Type B pancreatic cell (in vitro differentiated cells): ENCODE data around the gene AFF3. TPM values are rescaled to one million over a fixed set of nuclear protein-coding genes. Genes with fewer than 3 reads are reported as not detected.

Source experiments
- DNase-seq: peaks from one replicate; pipeline ENCODE4 v3.0.0; 2021; ENCODE audit warnings: mixed read lengths; ENCODE audit not compliant: unreplicated experiment; ENCODE audit errors: extremely low spot score
- H3K27ac Mint-ChIP-seq: 2 replicates; pipeline ENCODE4 v1.8.0; 2021; ENCODE audit warnings: mild to moderate bottlenecking, mixed read lengths
- H3K27me3 Mint-ChIP-seq: 2 replicates; pipeline ENCODE4 v1.8.0; 2021; ENCODE audit warnings: mixed read lengths
- H3K36me3 Mint-ChIP-seq: 2 replicates; pipeline ENCODE4 v1.8.0; 2021; ENCODE audit warnings: mixed read lengths
- H3K4me1 Mint-ChIP-seq: one replicate; pipeline ENCODE4 v1.8.0; 2021; ENCODE audit warnings: mixed read lengths; ENCODE audit not compliant: unreplicated experiment
- H3K4me3 Mint-ChIP-seq: 2 replicates; pipeline ENCODE4 v1.8.0; 2021; ENCODE audit warnings: mild to moderate bottlenecking, mixed read lengths
- H3K9me3 Mint-ChIP-seq: 2 replicates; pipeline ENCODE4 v1.8.0; 2021; ENCODE audit warnings: mixed read lengths
- total RNA-seq: library from RNA; stranded (reverse); gene quantifications from 2 replicates; pipeline ENCODE4 v1.2.1, GENCODE V29; 2021; ENCODE audit warnings: low replicate concordance
- TF ChIP-seq, protein P1 (sequence below): fragments of 200-600 bp; sonication (generic); conservative IDR thresholded peaks from 2 replicates; pipeline ENCODE4 v1.5.0; 2021; ENCODE audit warnings: antibody characterized with exemption, mild to moderate bottlenecking

Gene AFF3
- total RNA-seq, 1 donor from 2014 or later: 29.2 TPM

DNA sequence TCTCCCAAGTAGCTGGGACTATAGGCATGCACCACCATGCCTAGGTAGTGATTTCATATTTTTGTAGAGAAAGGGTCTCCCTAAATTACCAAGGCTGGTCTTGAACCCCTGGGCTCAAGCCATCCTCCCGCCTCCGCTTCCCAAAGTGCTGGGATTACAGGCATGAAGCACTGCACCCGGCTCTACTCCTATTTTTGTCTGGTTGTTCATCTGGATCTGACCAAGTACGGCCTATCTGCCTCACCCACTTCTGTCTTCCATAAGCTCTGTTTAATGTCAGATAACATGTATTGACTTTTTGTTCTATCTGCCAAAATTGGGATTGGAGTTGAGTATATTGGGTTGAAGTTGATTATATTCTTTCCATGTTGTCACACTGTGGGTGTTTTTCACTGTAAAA, 198.4 kb downstream of the AFF3 start:
- TF ChIP-seq, protein P1, sequence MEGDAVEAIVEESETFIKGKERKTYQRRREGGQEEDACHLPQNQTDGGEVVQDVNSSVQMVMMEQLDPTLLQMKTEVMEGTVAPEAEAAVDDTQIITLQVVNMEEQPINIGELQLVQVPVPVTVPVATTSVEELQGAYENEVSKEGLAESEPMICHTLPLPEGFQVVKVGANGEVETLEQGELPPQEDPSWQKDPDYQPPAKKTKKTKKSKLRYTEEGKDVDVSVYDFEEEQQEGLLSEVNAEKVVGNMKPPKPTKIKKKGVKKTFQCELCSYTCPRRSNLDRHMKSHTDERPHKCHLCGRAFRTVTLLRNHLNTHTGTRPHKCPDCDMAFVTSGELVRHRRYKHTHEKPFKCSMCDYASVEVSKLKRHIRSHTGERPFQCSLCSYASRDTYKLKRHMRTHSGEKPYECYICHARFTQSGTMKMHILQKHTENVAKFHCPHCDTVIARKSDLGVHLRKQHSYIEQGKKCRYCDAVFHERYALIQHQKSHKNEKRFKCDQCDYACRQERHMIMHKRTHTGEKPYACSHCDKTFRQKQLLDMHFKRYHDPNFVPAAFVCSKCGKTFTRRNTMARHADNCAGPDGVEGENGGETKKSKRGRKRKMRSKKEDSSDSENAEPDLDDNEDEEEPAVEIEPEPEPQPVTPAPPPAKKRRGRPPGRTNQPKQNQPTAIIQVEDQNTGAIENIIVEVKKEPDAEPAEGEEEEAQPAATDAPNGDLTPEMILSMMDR: no peak
- H3K4me1 Mint-ChIP-seq: no peaks in the 10 kb centered on the region
- H3K4me3 Mint-ChIP-seq: no peak overlapping the region
- peaks cover 12% of the 10 kb centered on the region for H3K9me3 Mint-ChIP-seq
- no peak for DNase-seq
- H3K27me3 Mint-ChIP-seq: peaks cover 45% of the 10 kb centered on the region
- no peak overlapping the region for H3K27ac Mint-ChIP-seq
- peaks cover 18% of the 10 kb centered on the region for H3K36me3 Mint-ChIP-seq

DNA sequence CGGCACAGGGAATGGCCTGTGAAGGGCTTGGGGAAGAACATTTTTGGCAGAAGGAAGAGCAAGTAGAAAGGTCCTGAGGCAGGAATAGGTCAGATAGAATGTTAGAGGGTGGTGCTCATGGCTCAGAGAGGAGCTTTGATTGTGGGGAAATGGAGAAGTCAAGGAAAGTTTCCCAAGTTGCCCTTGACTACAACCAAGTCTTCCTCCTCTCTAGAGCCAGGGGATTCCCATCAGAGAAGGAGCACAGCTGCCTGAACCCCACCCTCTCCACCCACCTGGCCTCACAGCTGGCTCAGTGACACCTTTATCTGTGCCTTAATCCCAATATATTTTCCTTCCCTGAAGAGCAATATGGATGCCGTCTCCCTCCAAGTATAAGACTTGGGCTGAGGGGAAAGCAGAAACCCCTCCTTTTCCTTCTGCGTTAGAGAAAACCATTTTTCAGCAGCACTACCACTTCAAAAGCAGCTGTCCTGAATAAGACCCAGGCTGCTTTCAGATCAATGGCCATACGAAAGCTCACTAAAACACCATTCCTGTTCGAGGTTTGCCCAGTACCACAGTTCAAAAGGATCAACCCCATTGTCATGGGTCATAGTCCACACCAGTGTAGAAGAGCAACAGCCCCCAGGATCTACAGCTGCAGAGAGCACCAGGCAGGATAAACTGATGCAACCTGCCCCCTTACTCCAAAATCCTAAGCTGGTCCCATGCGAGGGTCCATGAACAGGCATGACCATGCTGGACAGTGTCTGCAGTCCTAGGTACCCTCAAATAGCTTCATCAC, 199.6 kb downstream of the AFF3 start:
- peaks cover 40% of the 10 kb centered on the region for H3K27me3 Mint-ChIP-seq
- peaks cover 18% of the 10 kb centered on the region for H3K36me3 Mint-ChIP-seq
- no peak overlapping the region for H3K27ac Mint-ChIP-seq
- TF ChIP-seq, protein P1: no peak
- no peak for DNase-seq
- no peaks in the 10 kb centered on the region for H3K4me1 Mint-ChIP-seq
- peaks cover 12% of the 10 kb centered on the region for H3K9me3 Mint-ChIP-seq
- no peak overlapping the region for H3K4me3 Mint-ChIP-seq

DNA sequence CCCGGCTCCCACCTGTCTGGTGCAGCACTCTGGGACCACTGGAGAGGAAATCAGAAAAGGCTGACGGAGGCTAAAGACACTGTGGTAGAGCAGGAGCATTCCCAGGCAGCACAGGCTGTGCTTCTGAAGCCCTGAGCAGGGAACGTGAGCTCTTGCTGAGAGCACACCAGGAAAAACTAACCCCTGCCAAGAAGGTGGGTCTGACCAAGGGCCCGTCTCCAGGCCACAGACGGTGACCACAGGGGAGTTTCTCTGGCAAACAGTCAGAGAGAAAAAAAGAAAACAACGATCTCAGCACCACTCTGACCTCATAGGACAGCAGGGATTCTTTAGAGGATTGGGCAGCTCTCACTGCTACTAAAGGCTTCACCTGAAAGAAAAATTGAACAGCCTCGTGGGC, 201.4 kb downstream of the AFF3 start:
- Mint-ChIP-seq H3K9me3 (peaks cover 12% of the 10 kb centered on the region), H3K4me1 (peaks cover 5% of the 10 kb centered on the region), H3K27me3 (peaks cover 42% of the 10 kb centered on the region), H3K36me3 (peaks cover 17% of the 10 kb centered on the region), H3K4me3 (no peak overlapping the region), H3K27ac (no peak overlapping the region)
- TF ChIP-seq, protein P1: no peak
- no peak for DNase-seq

DNA sequence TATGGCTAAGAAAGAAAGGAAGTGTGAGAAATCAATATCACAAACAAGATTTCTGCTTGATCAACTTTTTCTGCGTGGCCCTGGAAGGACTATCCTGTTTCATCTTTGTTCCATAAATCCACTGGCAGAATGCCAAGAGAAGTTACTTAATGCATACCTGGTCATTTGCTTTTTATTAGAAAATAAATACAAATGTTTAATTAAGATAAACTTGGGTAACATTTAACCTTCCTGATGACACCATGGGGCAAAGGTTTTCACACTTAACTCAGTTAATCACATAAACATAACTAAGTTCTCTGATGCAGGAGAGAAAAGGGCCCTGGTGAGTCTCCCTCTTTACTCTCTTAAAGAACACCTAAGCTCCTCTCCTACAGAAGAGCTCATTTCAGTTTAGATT, 203.3 kb downstream of the AFF3 start:
- Mint-ChIP-seq H3K36me3 (peaks cover 8% of the 10 kb centered on the region), H3K27ac (no peak overlapping the region), H3K4me1 (peaks cover 5% of the 10 kb centered on the region), H3K4me3 (no peak overlapping the region), H3K9me3 (peaks cover 13% of the 10 kb centered on the region), H3K27me3 (peaks cover 49% of the 10 kb centered on the region)
- DNase-seq: no peak
- TF ChIP-seq, protein P1: no peak

DNA sequence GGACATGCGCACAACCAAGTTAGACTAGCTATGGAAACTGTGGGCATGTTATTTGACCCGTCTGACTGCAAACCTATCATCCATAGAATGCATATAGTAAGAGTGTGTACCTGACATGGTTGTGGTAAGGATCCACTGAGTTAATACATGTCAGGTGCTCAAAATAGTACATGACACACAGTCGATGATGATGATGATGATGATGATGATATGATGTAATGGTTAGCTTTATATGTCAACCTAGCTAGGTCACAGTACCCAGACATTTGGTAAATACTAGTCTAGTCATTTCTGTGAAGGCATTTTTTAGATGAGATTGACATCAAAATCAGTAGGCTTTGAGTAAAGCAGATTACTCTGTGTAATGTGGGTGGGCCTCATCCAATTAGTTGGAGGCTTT, 204.1 kb downstream of the AFF3 start:
- no peak overlapping the region for H3K27ac Mint-ChIP-seq
- peaks cover 3% of the 10 kb centered on the region for H3K36me3 Mint-ChIP-seq
- H3K27me3 Mint-ChIP-seq: peaks cover 46% of the 10 kb centered on the region
- H3K4me1 Mint-ChIP-seq: peaks cover 5% of the 10 kb centered on the region
- TF ChIP-seq, protein P1: no peak
- H3K4me3 Mint-ChIP-seq: no peak overlapping the region
- DNase-seq: no peak
- H3K9me3 Mint-ChIP-seq: peaks cover 11% of the 10 kb centered on the region
